Astrocyte of the spinal cord (primary cell): ENCODE measurements around the gene STYK1.

ENCODE experiments used
- DNase-seq: peaks from one replicate; pipeline ENCODE4 v3.0.0; 2011; ENCODE audit warnings: low read depth, low spot score
- H3K4me3 ChIP-seq: 2 replicates; pipeline ENCODE4 v1.5.1; 2011; ENCODE audit warnings: low read depth, mild to moderate bottlenecking, low read length, moderate library complexity
- in situ Hi-C: cut with HindIII; loops from 2 replicates; pipeline ENCODE4 v1.10.0; 2017; ENCODE audit warnings: low sequenced_read_pairs
- TF ChIP-seq, protein P1 (sequence below): IDR thresholded peaks from 2 replicates; pipeline ENCODE4 v1.5.1; 2012; ENCODE audit warnings: low read depth, mild to moderate bottlenecking, low read length, inconsistent platforms

Gene STYK1

DNA sequence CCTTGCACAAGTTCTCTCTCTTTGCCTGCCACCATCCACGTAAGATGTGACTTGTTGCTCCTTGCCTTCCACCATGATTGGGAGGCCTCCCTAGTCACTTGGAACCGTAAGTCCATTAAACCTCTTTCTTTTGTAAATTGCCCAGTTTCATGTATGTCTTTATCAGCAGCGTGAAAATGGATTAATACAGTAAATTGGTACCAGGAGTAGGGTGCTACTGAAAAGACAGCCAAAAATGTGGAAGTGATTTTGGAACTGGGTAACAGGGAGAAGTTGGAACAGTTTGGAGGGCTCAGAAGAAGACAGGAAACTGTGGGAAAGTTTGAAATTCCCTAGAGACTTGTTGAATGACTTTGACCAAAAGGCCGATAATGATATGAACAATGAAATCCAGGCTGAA is 27.9 kb downstream of the STYK1 start:
- in situ Hi-C loops, result no loop called here
- H3K4me3 ChIP-seq, result no peak overlapping the region
- DNase-seq, result no peak
- TF ChIP-seq, protein P1, sequence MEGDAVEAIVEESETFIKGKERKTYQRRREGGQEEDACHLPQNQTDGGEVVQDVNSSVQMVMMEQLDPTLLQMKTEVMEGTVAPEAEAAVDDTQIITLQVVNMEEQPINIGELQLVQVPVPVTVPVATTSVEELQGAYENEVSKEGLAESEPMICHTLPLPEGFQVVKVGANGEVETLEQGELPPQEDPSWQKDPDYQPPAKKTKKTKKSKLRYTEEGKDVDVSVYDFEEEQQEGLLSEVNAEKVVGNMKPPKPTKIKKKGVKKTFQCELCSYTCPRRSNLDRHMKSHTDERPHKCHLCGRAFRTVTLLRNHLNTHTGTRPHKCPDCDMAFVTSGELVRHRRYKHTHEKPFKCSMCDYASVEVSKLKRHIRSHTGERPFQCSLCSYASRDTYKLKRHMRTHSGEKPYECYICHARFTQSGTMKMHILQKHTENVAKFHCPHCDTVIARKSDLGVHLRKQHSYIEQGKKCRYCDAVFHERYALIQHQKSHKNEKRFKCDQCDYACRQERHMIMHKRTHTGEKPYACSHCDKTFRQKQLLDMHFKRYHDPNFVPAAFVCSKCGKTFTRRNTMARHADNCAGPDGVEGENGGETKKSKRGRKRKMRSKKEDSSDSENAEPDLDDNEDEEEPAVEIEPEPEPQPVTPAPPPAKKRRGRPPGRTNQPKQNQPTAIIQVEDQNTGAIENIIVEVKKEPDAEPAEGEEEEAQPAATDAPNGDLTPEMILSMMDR, result no peak

DNA sequence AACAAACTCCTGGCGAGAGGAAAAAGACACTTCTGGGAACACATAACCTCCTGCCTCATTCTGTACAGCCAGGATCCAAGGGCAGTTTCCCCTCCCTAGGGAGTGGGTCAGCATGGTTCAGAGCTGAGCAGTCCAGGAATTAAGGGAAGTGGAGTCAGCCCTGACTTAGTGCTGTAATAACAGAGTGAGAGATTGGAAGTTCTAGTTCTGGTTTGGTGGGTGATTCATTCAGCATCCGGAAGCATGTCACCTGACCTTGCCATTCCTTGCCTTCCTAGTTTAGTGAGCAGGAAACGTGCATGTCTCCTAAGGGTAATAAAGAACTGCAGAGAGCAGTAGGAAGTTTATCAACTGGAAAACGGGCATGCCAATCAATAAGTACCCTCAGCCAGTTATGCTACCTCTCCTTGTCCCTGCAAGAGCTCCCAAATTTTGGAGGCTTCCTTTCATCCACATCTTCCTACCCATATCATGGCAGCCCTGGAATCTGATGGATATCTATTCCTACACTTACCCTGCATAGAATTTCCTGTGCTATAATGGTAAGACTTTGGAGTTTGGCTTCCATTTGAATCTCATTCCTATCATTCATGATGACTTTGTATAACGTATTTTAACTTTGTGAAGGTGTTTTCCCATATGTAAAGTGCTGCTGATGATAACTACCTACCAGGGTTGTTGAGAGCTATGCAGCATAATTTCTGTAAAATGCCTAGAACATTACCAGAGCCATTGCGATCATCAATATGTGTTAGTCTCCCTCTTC is 31.9 kb downstream of the STYK1 start:
- peak; percentile 38 for DNase-seq
- no peak overlapping the region for H3K4me3 ChIP-seq
- in situ Hi-C loops, result no loop called here
- TF ChIP-seq, protein P1, result no peak

DNA sequence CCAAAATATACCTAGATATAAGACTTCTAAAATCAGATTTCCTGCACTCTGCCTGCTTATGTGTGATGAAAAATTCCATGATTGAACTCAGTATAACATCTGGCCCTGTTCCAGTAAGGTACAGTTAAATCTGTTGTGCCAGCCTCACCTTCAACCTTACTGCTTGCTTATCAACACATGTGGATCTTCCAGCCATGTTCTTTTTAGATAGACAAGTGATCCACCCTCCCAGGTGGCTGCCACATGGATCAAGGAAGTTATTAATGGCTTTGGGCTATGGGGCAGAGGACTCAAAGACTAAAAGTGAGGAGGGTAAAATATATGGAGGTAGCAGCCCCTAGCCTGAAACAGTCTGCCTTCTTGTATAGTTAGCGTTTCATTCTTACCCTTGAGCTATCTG is 35.1 kb downstream of the STYK1 start:
- in situ Hi-C loops, result no loop called here
- no peak for DNase-seq
- TF ChIP-seq, protein P1, result no peak
- no peak overlapping the region for H3K4me3 ChIP-seq

GRCh38 chr12:10636611-10637010 is 37.2 kb downstream of the STYK1 start:
- DNase-seq, result no peak
- TF ChIP-seq, protein P1, result no peak
- in situ Hi-C loops, result no loop called here
- no peak overlapping the region for H3K4me3 ChIP-seq

- no peak for DNase-seq
- H3K4me3 ChIP-seq, result no peak overlapping the region
- in situ Hi-C loops, result no loop called here
- TF ChIP-seq, protein P1, result no peak
Observed at GRCh38 chr12:10636124-10636523, 37.7 kb downstream of the STYK1 start.

- TF ChIP-seq, protein P1, result no peak
- DNase-seq, result no peak
- H3K4me3 ChIP-seq, result no peak overlapping the region
- in situ Hi-C loops, result no loop called here
Observed at GRCh38 chr12:10635306-10635705, 38.5 kb downstream of the STYK1 start.
